ENCODE measurements around the gene ZNF611.
"Not testable (repeated sequence)": the region's sequence is repeated elsewhere in the genome, so short reads cannot be mapped to it uniquely, and the experiment has no call there.

- TF ChIP-seq ZNF416 (CRISPR knock-in tag; IDR thresholded peaks at IDR 0.05); ZNF232 (CRISPR knock-in tag; IDR thresholded peaks at IDR 0.05); CREB1 (CRISPR knock-in tag; IDR thresholded peaks at IDR 0.05); CTCF (IDR thresholded peaks at IDR 0.05); PREB (CRISPR knock-in tag; IDR thresholded peaks at IDR 0.05; ENCODE audit: borderline replicate concordance); USF1 (CRISPR knock-in tag; IDR thresholded peaks at IDR 0.05); ELF4 (CRISPR knock-in tag; IDR thresholded peaks at IDR 0.05; ENCODE audit: low read depth); MAX (CRISPR knock-in tag; IDR thresholded peaks at IDR 0.05): not testable (repeated sequence)
- TF ChIP-seq, protein P1, sequence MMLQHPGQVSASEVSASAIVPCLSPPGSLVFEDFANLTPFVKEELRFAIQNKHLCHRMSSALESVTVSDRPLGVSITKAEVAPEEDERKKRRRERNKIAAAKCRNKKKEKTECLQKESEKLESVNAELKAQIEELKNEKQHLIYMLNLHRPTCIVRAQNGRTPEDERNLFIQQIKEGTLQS (CRISPR knock-in tag; conservative IDR thresholded peaks at IDR 0.05) = not testable (repeated sequence)
Measured at GRCh38 chr19:52699555-52699954, 35.3 kb downstream of the ZNF611 start.

All from WTC11 (cell line).